OCI-LY1 (cell line): ENCODE results near the gene IL17F.

Experiments
- H2AFZ ChIP-seq: fragments of 200-600 bp; sonication (generic), shearing (Covaris generic); 2 replicates; pipeline ENCODE4 v1.6.0; 2014; ENCODE audit warnings: antibody characterized with exemption, mild to moderate bottlenecking, low read length
- H3F3A ChIP-seq: fragments of 200-600 bp; sonication (generic), shearing (Covaris generic); 2 replicates; pipeline ENCODE4 v1.6.0; 2014; ENCODE audit warnings: mild to moderate bottlenecking, antibody characterized with exemption, low read length, moderate library complexity; ENCODE audit not compliant: insufficient read depth
- H3K27ac ChIP-seq: fragments of 200-600 bp; sonication (generic); 2 replicates; pipeline ENCODE4 v1.5.1; 2014; ENCODE audit warnings: low read length, mixed run types, mild to moderate bottlenecking, low read depth; ENCODE audit not compliant: poor library complexity, severe bottlenecking
- H3K27me3 ChIP-seq: fragments of 200-600 bp; sonication (generic); 2 replicates; pipeline ENCODE4 v1.6.0; 2014; ENCODE audit warnings: antibody characterized with exemption, mild to moderate bottlenecking, low read length, moderate library complexity; ENCODE audit not compliant: insufficient read depth
- H3K36me3 ChIP-seq: fragments of 200-600 bp; sonication (generic); 2 replicates; pipeline ENCODE4 v1.6.1; 2014; ENCODE audit warnings: mild to moderate bottlenecking, antibody characterized with exemption, low read length, moderate library complexity, mixed read lengths; ENCODE audit not compliant: insufficient read depth
- H3K4me1 ChIP-seq: fragments of 200-600 bp; sonication (generic); 2 replicates; pipeline ENCODE4 v1.5.1; 2014; ENCODE audit warnings: mild to moderate bottlenecking, low read length, moderate library complexity; ENCODE audit not compliant: insufficient read depth, severe bottlenecking
- H3K4me2 ChIP-seq: fragments of 200-600 bp; sonication (generic), shearing (Covaris generic); 2 replicates; pipeline ENCODE4 v1.6.1; 2014; ENCODE audit warnings: low read length
- H3K4me3 ChIP-seq: fragments of 200-600 bp; sonication (generic); 2 replicates; pipeline ENCODE4 v1.5.1; 2014; ENCODE audit warnings: low read length, low read depth, mild to moderate bottlenecking, mixed read lengths; ENCODE audit not compliant: poor library complexity, severe bottlenecking
- H3K79me2 ChIP-seq: fragments of 200-600 bp; shearing (Covaris generic); 2 replicates; pipeline ENCODE4 v1.6.1; 2016; ENCODE audit warnings: mixed run types, low read length, mixed read lengths; ENCODE audit not compliant: insufficient read depth
- H3K9ac ChIP-seq: fragments of 200-600 bp; sonication (generic), shearing (Covaris generic); 2 replicates; pipeline ENCODE4 v1.6.1; 2014; ENCODE audit warnings: mild to moderate bottlenecking, low read length, mixed read lengths
- H3K9me2 ChIP-seq: fragments of 200-600 bp; sonication (generic), shearing (Covaris generic); 2 replicates; pipeline ENCODE4 v1.6.1; 2014; ENCODE audit warnings: low read depth, mild to moderate bottlenecking, low read length, mixed read lengths
- H3K9me3 ChIP-seq: fragments of 200-600 bp; shearing (Covaris generic); 2 replicates; pipeline ENCODE4 v1.6.1; 2014; ENCODE audit warnings: low read length, mixed read lengths
- H4K20me1 ChIP-seq: fragments of 200-600 bp; sonication (generic), shearing (Covaris generic); 2 replicates; pipeline ENCODE4 v1.6.0; 2016; ENCODE audit warnings: mild to moderate bottlenecking, low read length; ENCODE audit not compliant: insufficient read depth
- CTCF ChIP-seq: fragments of 200-600 bp; sonication (generic), shearing (Covaris generic); IDR thresholded peaks from 2 replicates; pipeline ENCODE4 v1.5.1; 2017; ENCODE audit warnings: mild to moderate bottlenecking, antibody characterized with exemption, low read length, moderate library complexity, mixed read lengths
- EZH2 ChIP-seq: fragments of 200-600 bp; sonication (generic), shearing (Covaris generic); IDR thresholded peaks from 2 replicates; pipeline ENCODE4 v1.8.0; 2017; ENCODE audit warnings: borderline replicate concordance, mixed run types, mild to moderate bottlenecking, antibody characterized with exemption, low read length, moderate library complexity, mixed read lengths

Gene IL17F

GRCh38 chr6:52255434-52255833 is 11.1 kb upstream of the IL17F start:
- TF ChIP-seq EZH2 = no peak
- no peak for TF ChIP-seq CTCF
- Histone ChIP-seq H4K20me1 (no peaks in the 10 kb centered on the region), H3K4me1 (no peaks in the 10 kb centered on the region), H3K4me2 (no peak overlapping the region), H3K79me2 (no peaks in the 10 kb centered on the region), H2AFZ (no peak overlapping the region), H3K9me2 (no peaks in the 10 kb centered on the region), H3K9me3 (no peaks in the 10 kb centered on the region), H3K27me3 (no peaks in the 10 kb centered on the region; the same call in 1 of the 2 replicates), H3K36me3 (peaks cover 4% of the 10 kb centered on the region; the same call in 1 of the 2 replicates), H3K9ac (no peak overlapping the region), H3K4me3 (no peak overlapping the region), H3K27ac (no peak overlapping the region), H3F3A (no peaks in the 10 kb centered on the region)

- no peaks in the 10 kb centered on the region for H3K4me1 ChIP-seq
- H3K9me3 ChIP-seq = no peaks in the 10 kb centered on the region
- H3K79me2 ChIP-seq = no peaks in the 10 kb centered on the region
- no peak for TF ChIP-seq EZH2
- TF ChIP-seq CTCF = no peak
- H3K9ac ChIP-seq = no peak overlapping the region
- no peaks in the 10 kb centered on the region for H3K9me2 ChIP-seq
- no peaks in the 10 kb centered on the region for H4K20me1 ChIP-seq
- H3K36me3 ChIP-seq = no peaks in the 10 kb centered on the region
- H3F3A ChIP-seq = no peaks in the 10 kb centered on the region
- H3K27ac ChIP-seq = no peak overlapping the region
- no peak overlapping the region for H3K4me2 ChIP-seq
- no peak overlapping the region for H2AFZ ChIP-seq
- H3K4me3 ChIP-seq = no peak overlapping the region
- H3K27me3 ChIP-seq = no peaks in the 10 kb centered on the region; the same call in 1 of the 2 replicates
Observed at GRCh38 chr6:52254731-52255378, 10.6 kb upstream of the IL17F start.

GRCh38 chr6:52253494-52253893 is 9.2 kb upstream of the IL17F start:
- Histone ChIP-seq H3K27ac (no peak overlapping the region), H3K4me1 (no peaks in the 10 kb centered on the region), H3K36me3 (no peaks in the 10 kb centered on the region), H3K9ac (no peak overlapping the region), H3K4me3 (no peak overlapping the region), H4K20me1 (no peaks in the 10 kb centered on the region), H3K9me2 (no peaks in the 10 kb centered on the region), H3K4me2 (no peak overlapping the region), H3K27me3 (no peaks in the 10 kb centered on the region; the same call in 1 of the 2 replicates), H3K79me2 (no peaks in the 10 kb centered on the region), H3F3A (no peaks in the 10 kb centered on the region), H2AFZ (no peak overlapping the region), H3K9me3 (no peaks in the 10 kb centered on the region)
- TF ChIP-seq CTCF = no peak
- TF ChIP-seq EZH2 = no peak
